SK-N-SH (cell line): ENCODE data around the gene EGFL8.

Source experiments
- CTCF ChIP-seq: fragments of 200-600 bp; sonication (generic); IDR thresholded peaks from 2 replicates; pipeline ENCODE4 v1.6.1; 2017; ENCODE audit warnings: antibody characterized with exemption, mild to moderate bottlenecking, moderate library complexity
- ELF1 ChIP-seq: IDR thresholded peaks from 2 replicates; pipeline ENCODE4 v1.4.0; 2012
- FOXM1 ChIP-seq: IDR thresholded peaks from 2 replicates; pipeline ENCODE4 v1.4.0; 2012; ENCODE audit warnings: low read depth, mild to moderate bottlenecking
- IRF3 ChIP-seq: fragments of 150-350 bp; IDR thresholded peaks from 2 replicates; pipeline ENCODE4 v1.6.1; 2016; ENCODE audit warnings: mild to moderate bottlenecking, low read depth, low read length
- JUND ChIP-seq: IDR thresholded peaks from 2 replicates; pipeline ENCODE4 v1.4.0; 2012
- POLR2AphosphoS5 ChIP-seq: IDR thresholded peaks from 2 replicates; pipeline ENCODE4 v1.6.1; 2012; ENCODE audit warnings: low read depth, low read length
- SMC3 ChIP-seq: IDR thresholded peaks from 2 replicates; pipeline ENCODE4 v1.6.1; 2012; ENCODE audit warnings: low read depth, low read length, improper control_type of control experiment
- USF2 ChIP-seq: fragments of 150-350 bp; IDR thresholded peaks from 2 replicates; pipeline ENCODE4 v1.6.1; 2017; ENCODE audit warnings: antibody characterized with exemption, low read length, low read depth, borderline replicate concordance
- YY1 ChIP-seq: IDR thresholded peaks from 2 replicates; pipeline ENCODE4 v1.4.0; 2012; ENCODE audit warnings: low read depth, mild to moderate bottlenecking

GRCh38 chr6:32171234-32171633, 6.8 kb downstream of the EGFL8 start:
- no peak for TF ChIP-seq CTCF
- TF ChIP-seq FOXM1, result no peak
- no peak for TF ChIP-seq JUND
- no peak for TF ChIP-seq USF2
- no peak for TF ChIP-seq IRF3
- no peak for TF ChIP-seq YY1
- no peak for TF ChIP-seq POLR2AphosphoS5
- TF ChIP-seq SMC3, result no peak
- TF ChIP-seq ELF1, result no peak
